ENCODE results near the gene SGIP1.
"Not testable (repeated sequence)": the region's sequence is repeated elsewhere in the genome, so short reads cannot be mapped to it uniquely, and the experiment has no call there.

Gene SGIP1

DNA sequence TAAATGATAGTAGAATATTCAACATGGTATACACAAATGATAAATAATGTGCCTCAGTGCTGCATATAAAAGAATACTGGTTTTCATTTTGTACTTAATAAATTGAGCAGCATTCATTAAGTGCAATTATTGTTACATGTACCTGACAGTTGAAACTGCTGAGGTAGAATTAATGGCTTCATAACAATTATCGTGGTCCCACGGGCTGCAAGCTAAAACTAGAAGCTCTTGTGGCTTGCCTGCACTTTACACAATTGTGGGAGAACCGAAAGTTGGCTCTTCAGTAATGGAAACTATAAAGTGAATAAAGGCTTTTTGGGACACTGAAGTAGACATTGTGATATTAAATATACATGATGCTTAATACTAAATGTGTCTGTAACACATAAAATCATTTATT lies 243.9 kb downstream of the SGIP1 start:
- TF ChIP-seq, protein P1, sequence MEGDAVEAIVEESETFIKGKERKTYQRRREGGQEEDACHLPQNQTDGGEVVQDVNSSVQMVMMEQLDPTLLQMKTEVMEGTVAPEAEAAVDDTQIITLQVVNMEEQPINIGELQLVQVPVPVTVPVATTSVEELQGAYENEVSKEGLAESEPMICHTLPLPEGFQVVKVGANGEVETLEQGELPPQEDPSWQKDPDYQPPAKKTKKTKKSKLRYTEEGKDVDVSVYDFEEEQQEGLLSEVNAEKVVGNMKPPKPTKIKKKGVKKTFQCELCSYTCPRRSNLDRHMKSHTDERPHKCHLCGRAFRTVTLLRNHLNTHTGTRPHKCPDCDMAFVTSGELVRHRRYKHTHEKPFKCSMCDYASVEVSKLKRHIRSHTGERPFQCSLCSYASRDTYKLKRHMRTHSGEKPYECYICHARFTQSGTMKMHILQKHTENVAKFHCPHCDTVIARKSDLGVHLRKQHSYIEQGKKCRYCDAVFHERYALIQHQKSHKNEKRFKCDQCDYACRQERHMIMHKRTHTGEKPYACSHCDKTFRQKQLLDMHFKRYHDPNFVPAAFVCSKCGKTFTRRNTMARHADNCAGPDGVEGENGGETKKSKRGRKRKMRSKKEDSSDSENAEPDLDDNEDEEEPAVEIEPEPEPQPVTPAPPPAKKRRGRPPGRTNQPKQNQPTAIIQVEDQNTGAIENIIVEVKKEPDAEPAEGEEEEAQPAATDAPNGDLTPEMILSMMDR (conservative IDR thresholded peaks at IDR 0.05; ENCODE audit: low read depth): no peak
- POLR2A ChIA-PET (ENCODE audit: low non-redundant PET): no interaction called here
- CTCF ChIA-PET: no interaction called here
- DNase-seq (ENCODE audit: low spot score): no peak
- H3K27ac ChIP-seq: no peak overlapping the region

DNA sequence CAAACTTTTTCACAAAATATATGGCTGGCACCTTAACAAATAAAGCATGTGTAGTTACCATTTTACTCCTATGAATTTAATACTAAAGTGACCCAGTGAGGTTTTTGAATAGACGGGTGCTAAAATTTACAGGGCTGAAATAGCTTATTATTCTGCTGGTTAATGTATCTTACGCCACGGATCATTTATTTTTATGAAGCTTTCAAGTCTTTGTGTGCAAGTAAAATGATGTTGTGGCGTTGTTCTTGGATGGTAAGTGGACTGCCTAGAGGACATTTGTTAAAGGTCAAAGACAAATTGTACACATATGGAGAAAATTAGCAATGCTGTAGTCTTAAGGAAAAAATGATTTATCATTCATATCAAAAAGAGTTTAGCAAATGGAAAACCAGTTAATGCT lies 244.3 kb downstream of the SGIP1 start:
- no peak for DNase-seq (ENCODE audit: low spot score)
- ChIA-PET POLR2A (ENCODE audit: low non-redundant PET) (no interaction called here), CTCF (no interaction called here)
- no peak overlapping the region for H3K27ac ChIP-seq
- TF ChIP-seq, protein P1 (conservative IDR thresholded peaks at IDR 0.05; ENCODE audit: low read depth): no peak

DNA sequence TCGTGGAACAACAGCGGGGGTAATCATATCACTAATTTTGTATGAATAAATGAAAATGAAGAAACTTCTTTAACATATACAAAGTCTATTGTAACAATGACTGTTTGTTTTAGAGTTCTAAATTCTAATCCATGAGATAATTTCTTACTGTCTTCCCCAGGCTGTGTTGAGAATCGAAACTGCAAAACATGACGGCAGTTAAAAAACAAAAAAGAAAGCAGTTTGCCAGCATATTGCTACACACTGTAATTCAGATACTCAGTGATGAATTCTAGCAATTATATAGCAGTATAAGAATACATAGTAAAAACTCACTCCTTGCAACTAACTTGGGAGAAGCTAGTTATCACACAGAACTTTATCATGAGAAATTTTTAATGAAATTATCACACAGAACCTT lies 245.0 kb downstream of the SGIP1 start:
- H3K27ac ChIP-seq: no peak overlapping the region
- TF ChIP-seq, protein P1 (conservative IDR thresholded peaks at IDR 0.05; ENCODE audit: low read depth): no peak
- POLR2A ChIA-PET (ENCODE audit: low non-redundant PET): no interaction called here
- CTCF ChIA-PET: interaction anchor here (0.7 kb wide), 1 partner anchor 705 kb away, joined by 3 read pairs; no protein-coding TSS in a partner anchor
- no peak for DNase-seq (ENCODE audit: low spot score)

DNA sequence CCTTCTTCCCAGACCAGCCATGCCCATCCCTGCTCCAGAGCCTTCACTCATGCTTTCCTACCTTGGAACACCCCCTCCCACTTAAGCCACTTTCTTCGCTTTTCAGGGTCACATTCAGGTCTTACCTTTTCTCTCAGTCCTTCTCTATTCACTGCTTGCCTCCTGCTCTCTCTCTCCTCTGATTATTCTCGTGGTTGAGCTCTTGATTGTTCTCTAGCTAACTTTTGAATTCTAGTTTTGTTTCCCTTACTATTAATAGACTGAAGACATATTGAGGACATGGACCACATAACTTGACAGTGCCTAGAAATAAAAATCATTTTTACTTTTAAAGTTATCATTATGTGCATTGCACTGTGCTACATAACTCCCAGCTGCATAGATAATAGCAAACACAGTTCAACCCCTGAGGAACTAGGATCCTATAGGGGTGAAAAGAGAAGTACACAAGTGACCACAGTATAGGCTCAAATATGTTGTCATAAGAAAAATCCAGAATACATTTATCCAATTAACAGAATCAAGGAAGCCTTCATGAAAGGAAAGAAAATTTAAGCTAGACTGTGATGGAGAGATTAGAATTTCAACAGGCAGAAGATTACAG lies 245.6 kb downstream of the SGIP1 start:
- no peak overlapping the region for H3K27ac ChIP-seq
- TF ChIP-seq, protein P1 (conservative IDR thresholded peaks at IDR 0.05; ENCODE audit: low read depth): no peak
- ChIA-PET POLR2A (ENCODE audit: low non-redundant PET) (no interaction called here), CTCF (no interaction called here)
- no peak for DNase-seq (ENCODE audit: low spot score)

DNA sequence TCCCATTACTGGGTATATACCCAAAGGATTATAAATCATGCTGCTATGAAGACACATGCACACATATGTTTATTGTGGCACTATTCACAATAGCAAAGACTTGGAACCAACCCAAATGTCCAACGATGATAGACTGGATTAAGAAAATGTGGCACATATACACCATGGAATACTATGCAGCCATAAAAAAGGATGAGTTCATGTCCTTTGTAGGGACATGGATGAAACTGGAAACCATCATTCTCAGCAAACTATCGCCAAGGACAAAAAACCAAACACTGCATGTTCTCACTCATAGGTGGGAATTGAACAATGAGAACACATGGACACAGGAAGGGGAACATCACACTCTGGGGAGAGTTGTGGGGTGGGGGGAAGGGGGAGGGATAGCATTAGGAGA lies 251.8 kb downstream of the SGIP1 start:
- POLR2A ChIA-PET (ENCODE audit: low non-redundant PET); H3K27ac ChIP-seq; CTCF ChIA-PET; DNase-seq (ENCODE audit: low spot score): not testable (repeated sequence)

DNA sequence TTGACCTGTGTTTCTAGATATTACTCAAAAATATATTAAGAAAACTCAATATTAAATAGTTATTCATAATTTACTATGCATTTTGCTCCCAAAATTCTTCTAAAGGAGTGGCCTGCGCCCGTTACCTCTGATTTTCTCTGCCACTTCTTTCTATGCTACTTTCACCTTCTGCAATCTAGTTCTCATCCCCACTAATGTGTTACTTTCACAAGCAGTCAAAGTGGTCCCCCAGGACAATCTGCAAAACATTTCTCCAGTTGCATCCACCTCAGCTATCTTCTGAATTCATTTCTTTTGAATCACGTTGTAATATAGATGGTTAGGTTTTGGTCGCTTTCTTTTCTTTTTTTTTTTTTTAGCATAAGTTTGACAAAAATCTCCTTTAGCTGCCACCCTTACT lies 253.7 kb downstream of the SGIP1 start:
- TF ChIP-seq, protein P1 (conservative IDR thresholded peaks at IDR 0.05; ENCODE audit: low read depth): no peak
- no peak overlapping the region for H3K27ac ChIP-seq
- POLR2A ChIA-PET (ENCODE audit: low non-redundant PET): no interaction called here
- no peak for DNase-seq (ENCODE audit: low spot score)
- CTCF ChIA-PET: interaction anchor here (0.6 to 0.8 kb wide), 3 partner anchors 74 to 392 kb away, joined by 3 to 6 read pairs (median 3); no protein-coding TSS in a partner anchor

DNA sequence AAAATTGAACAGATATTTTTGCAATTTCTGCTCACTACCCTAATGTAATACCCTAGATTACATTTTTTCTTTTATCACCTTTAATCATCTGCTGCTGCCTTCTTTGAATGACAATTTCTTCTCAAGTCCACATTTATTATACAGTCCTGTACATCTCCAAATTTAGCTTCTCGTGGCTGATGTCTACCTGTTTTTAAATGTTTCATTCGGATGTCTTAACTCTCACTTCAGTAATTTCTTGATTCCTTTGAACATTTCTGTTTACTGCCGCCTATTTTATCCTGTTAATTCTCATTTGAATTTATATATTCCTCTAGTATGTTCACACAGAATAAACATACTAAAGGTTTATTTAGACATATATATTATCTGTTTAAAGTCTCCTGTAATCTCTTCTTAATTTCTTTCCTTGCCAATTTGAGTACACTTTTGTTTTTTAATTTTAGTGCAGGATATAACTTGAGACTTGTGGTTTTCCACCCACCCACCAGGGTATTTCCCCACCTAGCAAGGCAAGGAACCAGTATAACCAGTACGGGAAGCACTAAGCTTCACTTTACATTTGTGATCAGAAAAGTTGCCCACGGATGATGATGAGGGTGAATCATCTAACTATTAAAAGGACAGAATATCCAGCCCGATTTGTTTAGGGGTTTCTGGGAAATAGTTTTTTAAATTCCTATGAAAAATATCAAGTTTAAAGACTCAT lies 254.4 kb downstream of the SGIP1 start:
- CTCF ChIA-PET: interaction anchor here (0.6 to 0.7 kb wide), 2 partner anchors 207 to 393 kb away, joined by 3 read pairs; no protein-coding TSS in a partner anchor
- DNase-seq (ENCODE audit: low spot score): peak; percentile 69
- no peak overlapping the region for H3K27ac ChIP-seq
- TF ChIP-seq, protein P1 (conservative IDR thresholded peaks at IDR 0.05; ENCODE audit: low read depth): no peak
- POLR2A ChIA-PET (ENCODE audit: low non-redundant PET): no interaction called here

Data from RWPE1 (cell line).